Motor neuron (in vitro differentiated cells): Measurements from ENCODE around the gene SMPDL3B. TPM values are rescaled to one million over a fixed set of nuclear protein-coding genes. Genes with fewer than 3 reads are reported as not detected.

Experiments
- ATAC-seq, 8 experiments: fragments of 200-7000 bp; cut with Tn5 transposase; replicated peaks in 6 of 8; 2 replicates each; pipeline ENCODE4 v1.8.0; 2021; ENCODE audit warnings: mild to moderate bottlenecking in 8 of 8, moderate library complexity in 8 of 8
- H3K27ac ChIP-seq, 2 donors: fragments of 250-450 bp; sonication (Bioruptor Pico); 2 replicates each; pipeline ENCODE4 v1.9.0; 2021; ENCODE audit warnings: antibody characterized with exemption in 2 of 2, mild to moderate bottlenecking in 2 of 2, moderate library complexity in 1 of 2
- H3K4me1 ChIP-seq, 2 donors: fragments of 250-450 bp; sonication (Bioruptor Pico); replicated peaks in 1 of 2; 2 replicates each; pipeline ENCODE4 v1.6.1; 2021; ENCODE audit warnings: antibody characterized with exemption in 2 of 2, mild to moderate bottlenecking in 2 of 2, moderate library complexity in 1 of 2
- H3K4me3 ChIP-seq, 5 donors: fragments of 250-450 bp; sonication (Bioruptor Pico); 2 replicates each; pipeline ENCODE4 v1.9.0; 2021; ENCODE audit warnings: antibody characterized with exemption in 5 of 5, mild to moderate bottlenecking in 5 of 5, moderate library complexity in 4 of 5
- WGBS, 10 experiments: fragments of 450-650 bp; shearing (Covaris generic); methylation state at CpG; one replicate each; pipeline ENCODE4 v1.0.0; 2022; 5-methylcytosine and 5-hydroxymethylcytosine counted together
- in situ Hi-C, 9 experiments: fragments of 400-800 bp; cut with MboI; loops; one replicate each; pipeline ENCODE4 v1.15.0; 2021; ENCODE audit warnings: low sequenced_read_pairs in 9 of 9, low pct_unique_long_range_greater_than_20kb in 2 of 9; ENCODE audit not compliant: unreplicated experiment in 9 of 9
- total RNA-seq, 8 experiments: library from RNA; unstranded; fragments of 300-600 nt; gene quantifications; 2 replicates each; pipeline versions ENCODE4 v1.2.3 to v1.2.4, GENCODE V29; 2022

SMPDL3B gene
- total RNA-seq, 8 experiments from 2014 or later, result 0.17 to 0.52 (median 0.25) TPM; not detected in 4

- H3K4me1 ChIP-seq, result no peaks in the 10 kb centered on the region
- H3K27ac ChIP-seq, result no peak overlapping the region
- in situ Hi-C loops, result no loop called here
- H3K4me3 ChIP-seq, result no peak overlapping the region
- WGBS, 10 experiments, result 25 to 91% (median 74%) methylated on average over 1 to 3 of the region's 3 CpGs; no CpG with 5 or more reads in 2 of the 10 experiments
- ATAC-seq, result no peak
Observed at GRCh38 chr1:27922272-27922671, 12.5 kb upstream of the SMPDL3B start.

- ATAC-seq, result no peak
- Histone ChIP-seq H3K27ac (no peak overlapping the region), H3K4me1 (no peaks in the 10 kb centered on the region), H3K4me3 (no peak overlapping the region)
- in situ Hi-C loops, result no loop called here
- WGBS, 10 experiments, result 40 to 95% (median 76%) methylated on average over 1 to 5 of the region's 5 CpGs
Observed at GRCh38 chr1:27928216-27928954, 6.4 kb upstream of the SMPDL3B start.

- ATAC-seq, result no peak
- in situ Hi-C loops, result no loop called here
Observed at GRCh38 chr1:27931184-27931583, 3.6 kb upstream of the SMPDL3B start.

GRCh38 chr1:27931759-27932158, 3.0 kb upstream of the SMPDL3B start:
- in situ Hi-C loops, result no loop called here
- no peak overlapping the region for H3K4me3 ChIP-seq
- H3K27ac ChIP-seq, result no peak overlapping the region
- H3K4me1 ChIP-seq, result no peaks in the 10 kb centered on the region
- 60 to 100% (median 85%) methylated on average over 1 to 4 of the region's 4 CpGs; no CpG with 5 or more reads in 2 of the 10 experiments for WGBS, 10 experiments
- no peak for ATAC-seq

More at GRCh38 chr1:27931184-27931583, 3.6 kb upstream of the SMPDL3B start:
- Histone ChIP-seq H3K4me1 (no peaks in the 10 kb centered on the region), H3K27ac (no peak overlapping the region), H3K4me3 (no peak overlapping the region)
- 86 to 88% methylated on average over 1 to 2 of the region's 6 CpGs; no CpG with 5 or more reads in 8 of the 10 experiments for WGBS, 10 experiments

- no peak overlapping the region for H3K4me3 ChIP-seq
Observed at GRCh38 chr1:27935721-27936120, 921 bp downstream of the SMPDL3B start.

GRCh38 chr1:27936370-27936769, 1.6 kb downstream of the SMPDL3B start:
- in situ Hi-C loops, result no loop called here
- H3K4me3 ChIP-seq, result no peak overlapping the region
- WGBS, 10 experiments, result 14 to 100% (median 85%) methylated on average over 1 to 5 of the region's 5 CpGs; no CpG with 5 or more reads in 2 of the 10 experiments

More at GRCh38 chr1:27935721-27936120, 921 bp downstream of the SMPDL3B start:
- no peak overlapping the region for H3K27ac ChIP-seq
- peaks cover 0 to 5% of the 10 kb centered on the region in 2 donors for H3K4me1 ChIP-seq
- WGBS, 10 experiments, result 0 to 100% (median 46%) methylated on average over 1 to 7 of the region's 8 CpGs; no CpG with 5 or more reads in 1 of the 10 experiments
- in situ Hi-C loops, result no loop called here
- ATAC-seq, result no peak

GRCh38 chr1:27937524-27937836, 2.7 kb downstream of the SMPDL3B start:
- Histone ChIP-seq H3K4me1 (peaks cover 0 to 5% of the 10 kb centered on the region in 2 donors), H3K27ac (no peak overlapping the region), H3K4me3 (no peak overlapping the region)
- no peak for ATAC-seq
- in situ Hi-C loops, result no loop called here
- 0 to 14% (median 0%) methylated on average over 1 of the region's 1 CpG; no CpG with 5 or more reads in 5 of the 10 experiments for WGBS, 10 experiments

More at GRCh38 chr1:27936370-27936769, 1.6 kb downstream of the SMPDL3B start:
- Histone ChIP-seq H3K4me1 (peaks cover 0 to 5% of the 10 kb centered on the region in 2 donors), H3K27ac (no peak overlapping the region)
- no peak for ATAC-seq

GRCh38 chr1:27938488-27938887, 3.7 kb downstream of the SMPDL3B start:
- Histone ChIP-seq H3K27ac (no peak overlapping the region), H3K4me1 (peaks cover 0 to 5% of the 10 kb centered on the region in 2 donors), H3K4me3 (no peak overlapping the region)
- 58 to 100% (median 90%) methylated on average over 1 to 4 of the region's 4 CpGs; no CpG with 5 or more reads in 1 of the 10 experiments for WGBS, 10 experiments
- in situ Hi-C loops, result no loop called here
- no peak for ATAC-seq

- WGBS, 10 experiments, result 0 to 100% (median 45%) methylated on average over 1 to 6 of the region's 6 CpGs; no CpG with 5 or more reads in 3 of the 10 experiments
- in situ Hi-C loops, result no loop called here
- ATAC-seq, result peak in 2 of 8 experiments; percentile 20 to 41
- Histone ChIP-seq H3K4me3 (no peak overlapping the region), H3K4me1 (peaks cover 0 to 5% of the 10 kb centered on the region in 2 donors), H3K27ac (no peak overlapping the region)
Observed at GRCh38 chr1:27940297-27940696, 5.5 kb downstream of the SMPDL3B start.

GRCh38 chr1:27940870-27941560, 6.2 kb downstream of the SMPDL3B start:
- WGBS, 10 experiments, result 73 to 100% (median 83%) methylated on average over 3 to 9 of the region's 9 CpGs; no CpG with 5 or more reads in 4 of the 10 experiments
- Histone ChIP-seq H3K4me1 (peaks cover 0 to 5% of the 10 kb centered on the region in 2 donors), H3K4me3 (no peak overlapping the region), H3K27ac (no peak overlapping the region)
- in situ Hi-C loops, result no loop called here
- no peak for ATAC-seq

- peak in 2 of 8 experiments; percentile 27 to 29 for ATAC-seq
- 63 to 100% (median 85%) methylated on average over 1 to 9 of the region's 12 CpGs; no CpG with 5 or more reads in 2 of the 10 experiments for WGBS, 10 experiments
- no peak overlapping the region for H3K4me3 ChIP-seq
- no peak overlapping the region for H3K27ac ChIP-seq
- peaks cover 0 to 5% of the 10 kb centered on the region in 2 donors for H3K4me1 ChIP-seq
- in situ Hi-C loops, result no loop called here
Observed at GRCh38 chr1:27941671-27942540, 7.1 kb downstream of the SMPDL3B start.

- no peak for ATAC-seq
- WGBS, 10 experiments, result 20 to 100% (median 88%) methylated on average over 1 to 5 of the region's 5 CpGs; no CpG with 5 or more reads in 4 of the 10 experiments
- no peak overlapping the region for H3K27ac ChIP-seq
- H3K4me3 ChIP-seq, result no peak overlapping the region
- no peaks in the 10 kb centered on the region for H3K4me1 ChIP-seq
- in situ Hi-C loops, result no loop called here
Observed at GRCh38 chr1:27945020-27945419, 10.2 kb downstream of the SMPDL3B start.
